PC-9 (cell line): ENCODE results near the gene UBASH3A. TPM values are rescaled to one million over a fixed set of nuclear protein-coding genes. Genes with fewer than 3 reads are reported as not detected.

Experiments
- BruUV-seq: library from RNA; stranded (reverse); fragments of 400-500 nt; replicated peaks from 2 replicates; lab custom pipeline; 2021; lab: Mats Ljungman, UMichigan
- CTCF ChIA-PET: fragments of 300-600 bp; sonication (Branson Sonifier 250); formaldehyde crosslinking; loops from one replicate; lab custom pipeline; 2022; ENCODE audit warnings: antibody characterized with exemption; lab: Charles Lee
- POLR2A ChIA-PET: fragments of 300-600 bp; sonication (Branson Sonifier 250); formaldehyde crosslinking; loops from one replicate; lab custom pipeline; 2022; ENCODE audit warnings: antibody characterized with exemption; ENCODE audit not compliant: unreplicated experiment; lab: Charles Lee
- DNase-seq, 2 experiments: peaks; one replicate each; pipeline versions ENCODE4 v3.0.0 to v3.0.0-alpha.2; 2015 to 2022; ENCODE audit warnings: mixed read lengths in 1 of 2
- H2AFZ ChIP-seq: fragments of 200-600 bp; sonication (generic); 2 replicates; pipeline ENCODE4 v1.8.1; 2017; ENCODE audit warnings: antibody characterized with exemption
- H3F3A ChIP-seq: fragments of 200-600 bp; sonication (generic); 2 replicates; pipeline ENCODE4 v1.8.1; 2017; ENCODE audit warnings: antibody characterized with exemption, mild to moderate bottlenecking, low read depth; ENCODE audit not compliant: insufficient read depth
- H3K27ac ChIP-seq: fragments of 200-600 bp; sonication (generic); 2 replicates; pipeline ENCODE4 v1.6.1; 2016; ENCODE audit warnings: mixed run types
- H3K27me3 ChIP-seq: fragments of 200-600 bp; sonication (generic); 2 replicates; pipeline ENCODE4 v1.6.1; 2016; ENCODE audit warnings: low read depth, mixed run types; ENCODE audit not compliant: insufficient read depth
- H3K36me3 ChIP-seq: fragments of 200-600 bp; sonication (generic); 2 replicates; pipeline ENCODE4 v1.6.1; 2016; ENCODE audit warnings: low read depth, mixed run types
- H3K4me1 ChIP-seq: fragments of 200-600 bp; sonication (generic); replicated peaks from 2 replicates; pipeline ENCODE4 v1.6.1; 2016; ENCODE audit warnings: mixed run types; ENCODE audit not compliant: insufficient read depth
- H3K4me2 ChIP-seq: fragments of 200-600 bp; sonication (generic); 2 replicates; pipeline ENCODE4 v1.6.1; 2017; ENCODE audit warnings: mixed run types
- H3K4me3 ChIP-seq: fragments of 200-600 bp; sonication (generic); 2 replicates; pipeline ENCODE4 v1.6.1; 2016; ENCODE audit warnings: mixed run types
- H3K79me2 ChIP-seq: fragments of 200-600 bp; sonication (generic); 2 replicates; pipeline ENCODE4 v1.6.1; 2017; ENCODE audit warnings: low read depth, mixed run types
- H3K9me2 ChIP-seq: fragments of 200-600 bp; sonication (generic); 2 replicates; pipeline ENCODE4 v1.8.1; 2017; ENCODE audit warnings: mild to moderate bottlenecking; ENCODE audit not compliant: insufficient read depth
- H3K9me3 ChIP-seq: fragments of 200-600 bp; sonication (generic); 2 replicates; pipeline ENCODE4 v1.8.1; 2016; ENCODE audit warnings: low read depth; ENCODE audit not compliant: insufficient read depth
- H4K20me1 ChIP-seq: fragments of 200-600 bp; sonication (generic); 2 replicates; pipeline ENCODE4 v1.8.1; 2017; ENCODE audit not compliant: insufficient read depth
- CTCF ChIP-seq: fragments of 200-600 bp; sonication (generic); conservative IDR thresholded peaks from 2 replicates; pipeline ENCODE4 v1.6.1; 2017; ENCODE audit warnings: mixed run types, antibody characterized with exemption, mild to moderate bottlenecking, moderate library complexity
- EZH2 ChIP-seq: fragments of 200-600 bp; sonication (generic); IDR thresholded peaks from 2 replicates; pipeline ENCODE4 v1.8.0; 2017; ENCODE audit warnings: antibody characterized with exemption, low read depth
- intact Hi-C: fragments of 100-400 bp; cut with micrococcal nuclease; formaldehyde crosslinking; loops from one replicate; pipeline ENCODE4 v1.10.0; 2022; ENCODE audit not compliant: unreplicated experiment
- total RNA-seq: library from RNA; stranded (reverse); gene quantifications from 2 replicates; pipeline ENCODE4 v1.2.3, GENCODE V29; 2021

The UBASH3A gene
- total RNA-seq, 1 experiment from 2014 or later, result not detected

DNA sequence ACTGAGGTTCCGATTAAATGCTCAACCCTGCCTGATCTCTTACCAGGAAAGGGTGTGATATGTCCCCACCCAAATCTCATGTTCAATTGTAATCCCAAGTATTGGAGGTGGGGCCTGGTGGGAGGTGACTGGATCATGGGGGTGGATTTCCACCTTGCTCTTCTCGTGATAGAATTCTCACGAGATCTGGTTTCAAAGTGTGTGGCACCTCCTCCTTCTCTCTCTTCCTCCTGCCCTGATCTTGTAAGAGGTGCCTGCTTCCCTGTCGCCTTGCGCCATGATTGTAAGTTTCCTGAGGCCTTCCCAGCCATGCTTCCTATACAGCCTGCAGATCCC, 57.5 kb downstream of the UBASH3A start:
- Histone ChIP-seq H3K4me2 (no peak overlapping the region), H3K4me1 (peaks cover 22% of the 10 kb centered on the region), H3K36me3 (no peaks in the 10 kb centered on the region), H2AFZ (no peak overlapping the region), H3K27ac (no peak overlapping the region), H3K27me3 (no peaks in the 10 kb centered on the region), H3K79me2 (no peaks in the 10 kb centered on the region), H3K9me3 (no peaks in the 10 kb centered on the region), H3K4me3 (no peak overlapping the region), H3K9me2 (no peaks in the 10 kb centered on the region), H3F3A (no peaks in the 10 kb centered on the region; the same call in 1 of the 2 replicates), H4K20me1 (no peaks in the 10 kb centered on the region)
- intact Hi-C loops, result no loop called here
- POLR2A ChIA-PET, result no interaction called here
- TF ChIP-seq CTCF (no peak), EZH2 (no peak)
- DNase-seq, result no peak
- no TSS peak for BruUV-seq
- CTCF ChIA-PET, result no interaction called here

GRCh38 chr21:42461881-42462877, 58.5 kb downstream of the UBASH3A start:
- intact Hi-C loops, result no loop called here
- Histone ChIP-seq H4K20me1 (no peaks in the 10 kb centered on the region), H3K9me3 (no peaks in the 10 kb centered on the region), H3K27me3 (no peaks in the 10 kb centered on the region), H3K4me2 (no peak overlapping the region), H3K4me1 (peaks cover 29% of the 10 kb centered on the region), H3K79me2 (no peaks in the 10 kb centered on the region), H2AFZ (no peak overlapping the region), H3K9me2 (no peaks in the 10 kb centered on the region), H3F3A (peaks cover 6% of the 10 kb centered on the region; the same call in 1 of the 2 replicates), H3K36me3 (no peaks in the 10 kb centered on the region), H3K27ac (no peak overlapping the region), H3K4me3 (no peak overlapping the region)
- CTCF ChIA-PET, result no interaction called here
- POLR2A ChIA-PET, result no interaction called here
- DNase-seq, result no peak
- no peak for TF ChIP-seq EZH2
- TF ChIP-seq CTCF, result no peak
- BruUV-seq, result no TSS peak

DNA sequence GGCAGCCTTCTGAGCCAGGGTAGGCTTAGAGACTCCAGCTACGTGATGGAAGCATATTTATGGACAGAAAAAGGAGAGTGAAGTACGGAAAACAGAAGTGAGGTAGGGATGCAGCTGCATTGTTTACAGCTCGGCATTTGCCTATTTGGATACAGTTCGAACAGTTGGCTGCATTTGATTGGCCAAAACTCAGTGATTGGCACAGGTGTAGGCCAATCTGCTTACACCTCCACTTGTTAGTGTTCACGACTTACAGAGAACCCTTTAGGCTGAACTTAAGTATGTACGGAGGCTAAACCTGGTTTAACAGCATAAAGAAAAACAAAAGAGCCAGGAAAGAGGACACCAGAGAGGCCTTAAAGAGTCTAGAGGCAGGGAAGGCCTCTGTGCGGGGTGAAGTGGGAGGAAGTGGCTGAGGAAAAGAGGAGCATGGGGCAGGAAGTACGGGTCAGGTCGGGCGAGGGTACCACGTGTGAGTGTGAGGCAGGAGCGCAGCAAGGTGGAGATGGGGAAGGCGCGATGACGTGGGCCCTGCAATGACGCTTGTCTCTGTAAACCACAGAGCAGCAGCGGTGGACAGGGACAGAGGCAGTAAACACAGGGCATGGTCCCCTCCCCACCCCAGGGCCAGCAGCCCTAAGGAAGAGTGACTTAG, 60.3 kb downstream of the UBASH3A start:
- H3K4me3 ChIP-seq, result no peak overlapping the region
- no peak overlapping the region for H2AFZ ChIP-seq
- H3F3A ChIP-seq, result peaks cover 22% of the 10 kb centered on the region
- H3K9me2 ChIP-seq, result no peaks in the 10 kb centered on the region
- H3K36me3 ChIP-seq, result no peaks in the 10 kb centered on the region
- ChIA-PET CTCF (no interaction called here), POLR2A (no interaction called here)
- no peak overlapping the region for H3K27ac ChIP-seq
- no peak for DNase-seq
- H4K20me1 ChIP-seq, result no peaks in the 10 kb centered on the region
- H3K79me2 ChIP-seq, result no peaks in the 10 kb centered on the region
- intact Hi-C loops, result no loop called here
- TF ChIP-seq CTCF (no peak), EZH2 (no peak)
- no TSS peak for BruUV-seq
- H3K4me1 ChIP-seq, result peaks cover 47% of the 10 kb centered on the region
- no peak overlapping the region for H3K4me2 ChIP-seq
- no peaks in the 10 kb centered on the region for H3K9me3 ChIP-seq
- no peaks in the 10 kb centered on the region for H3K27me3 ChIP-seq
